Heart right ventricle (tissue), 16 donors: ENCODE results near the gene ALPK3. TPM values are rescaled to one million over a fixed set of nuclear protein-coding genes. Genes with fewer than 3 reads are reported as not detected.

Source experiments
- ATAC-seq, 8 donors: fragments of 200-7000 bp; cut with Tn5 transposase; one replicate each; pipeline ENCODE4 v1.9.1; 2020; ENCODE audit warnings: mild to moderate bottlenecking in 8 of 8, moderate library complexity in 8 of 8, moderate number of reproducible peaks in 1 of 8
- DNase-seq, 2 donors: peaks; one replicate each; pipeline ENCODE4 v3.0.0-alpha.2; 2020
- H3K27ac ChIP-seq, 10 donors: fragments of 200-600 bp; sonication (generic) in 2 of 10; one replicate each; pipeline versions ENCODE4 v1.5.0 to v1.8.0; 2020 to 2022; ENCODE audit warnings: mild to moderate bottlenecking in 3 of 10
- H3K27me3 ChIP-seq, 7 donors: fragments of 200-600 bp; one replicate each; pipeline ENCODE4 v1.8.0; 2021 to 2022; ENCODE audit warnings: mild to moderate bottlenecking in 2 of 7
- H3K36me3 ChIP-seq, 9 donors: fragments of 200-600 bp; sonication (generic) in 1 of 9; one replicate each; pipeline versions ENCODE4 v1.5.0 to v1.8.0; 2020 to 2022; ENCODE audit warnings: mild to moderate bottlenecking in 2 of 9
- H3K4me1 ChIP-seq, 9 donors: fragments of 200-600 bp; sonication (generic) in 1 of 9; one replicate each; pipeline versions ENCODE4 v1.5.0 to v1.8.0; 2020 to 2022; ENCODE audit warnings: mild to moderate bottlenecking in 4 of 9
- H3K4me3 ChIP-seq, 10 donors: fragments of 200-600 bp; sonication (generic) in 2 of 10; one replicate each; pipeline versions ENCODE4 v1.5.0 to v1.8.0; 2020 to 2022; ENCODE audit warnings: mild to moderate bottlenecking in 7 of 10, moderate library complexity in 2 of 10
- H3K9me3 ChIP-seq, 11 donors: fragments of 200-600 bp in 10 of 11; sonication (generic) in 2 of 11; one replicate each; pipeline versions ENCODE4 v1.5.0 to v1.8.0; 2013 to 2022; ENCODE audit warnings: mild to moderate bottlenecking in 2 of 11, control low read depth in 1 of 11, moderate library complexity in 1 of 11
- CTCF ChIP-seq, 9 donors: fragments of 200-600 bp; sonication (generic) in 2 of 9; IDR thresholded peaks; one replicate each; pipeline versions ENCODE4 v1.5.0 to v1.8.0; 2021 to 2022; ENCODE audit warnings: antibody characterized with exemption in 9 of 9, mild to moderate bottlenecking in 5 of 9, moderate library complexity in 1 of 9
- WGBS, 2 donors: extraction: QIAGEN DNeasy Blood & Tissue Kit; methylation state at CpG; one replicate each; pipeline ENCODE4 v1.1.7; 2013; ENCODE audit warnings: inconsistent platforms in 1 of 2; 5-methylcytosine and 5-hydroxymethylcytosine counted together
- intact Hi-C, 10 donors: fragments of 100-400 bp; cut with DNase I; formaldehyde crosslinking; loops; one replicate each; pipeline versions ENCODE4 v1.11.1 to v1.14.2; 2022
- polyA plus RNA-seq, 2 donors: library from polyadenylated mRNA; stranded (reverse); fragments of 200-250 nt; gene quantifications; one replicate each; pipeline ENCODE4 v1.2.3, GENCODE V29; 2013
- total RNA-seq, 10 donors: library from RNA; stranded (reverse); fragmentation: NEBNext Ultra II Directional in 3 of 10; extraction: Animal tissue kit (Norgen Biotek cat#: 25700) in 3 of 10; gene quantifications; one replicate each; pipeline versions ENCODE4 v1.2.1 to v1.2.4, GENCODE V29; 2021 to 2023
- donor health status: Arrhythmogenic right ventricular cardiomyopathy.
- donor health status: ischemic (EF 13 %, LVEDD 7.1; RV severe dilation, severe dysfunction).
- donor health status: healthy with polysubstance abuse.
- donor health status: DM: no; HTN: yes; CAD: no.
- donor health status: DM: no; HTN: no; CAD: no.
- donor health status: ischemic (EF 25% LVEDD 6.9; RV normal size, moderate dysfunction).
- donor health status: ischemic (EF 25% LVEDD 5.7; RV mildly dilated, moderate dysfunction).
- donor health status: healthy.
- donor health status: DM: yes; HTN: yes; CAD: no.
- donor health status: Ischemic cardiomyopathy.
- donor health status: ischemic (EF 35%, LVEDD 5.7; RV mildly dilated, moderate dysfunction).
- donor health status: nonischemic (EF 11% LVEDD 7.7; RV severe dilation, severe dysfunction).
- donor health status: DM: yes; HTN: yes; CAD: no.
- donor health status: PGD.
- donor health status: ischemic (EF 29% LVEDD 5.4; RV normal size, mild dysfunction).
- donor health status: nonischemic (EF 23%, LVEDD 6.1; RV moderate dilation, normal function).

The ALPK3 gene
- total and polyA plus RNA-seq, 12 donors = 35.1 to 268 (median 162) TPM

GRCh38 chr15:84810073-84810840 lies 6.9 kb upstream of the ALPK3 start:
- H3K36me3 ChIP-seq = peaks cover 0 to 28% (median 0%) of the 10 kb centered on the region in 9 donors
- H3K4me3 ChIP-seq = no peak overlapping the region
- H3K27ac ChIP-seq = peak overlapping the region in 2 of 10 donors; percentile 0 to 35
- TF ChIP-seq CTCF (IDR thresholded peaks at IDR 0.05) = no peak
- peak in 5 of 8 donors; percentile 41 to 71 (median 63) for ATAC-seq
- WGBS, 2 donors = 74 to 80% methylated on average over 7 of the region's 7 CpGs
- no peak for DNase-seq
- intact Hi-C loops = loop anchor here in 5 of 10 donors (5.0 to 10.0 kb wide), 4 partner anchors 55 to 215 kb away; partner anchors contain the start of genes NMB (in 4 of the 5) and WDR73 (in 3 of the 5)
- peaks cover 0 to 17% (median 8%) of the 10 kb centered on the region in 9 donors for H3K4me1 ChIP-seq
- H3K9me3 ChIP-seq = no peaks in the 10 kb centered on the region
- no peaks in the 10 kb centered on the region for H3K27me3 ChIP-seq

GRCh38 chr15:84811151-84811550 lies 6.0 kb upstream of the ALPK3 start:
- no peak for DNase-seq
- H3K36me3 ChIP-seq = peaks cover 0 to 19% (median 0%) of the 10 kb centered on the region in 9 donors
- H3K9me3 ChIP-seq = no peaks in the 10 kb centered on the region
- H3K4me3 ChIP-seq = no peak overlapping the region
- ATAC-seq = peak in 1 of 8 donors; percentile 48
- WGBS, 2 donors = 76 to 83% methylated on average over 4 of the region's 4 CpGs
- peaks cover 0 to 19% (median 9%) of the 10 kb centered on the region in 9 donors for H3K4me1 ChIP-seq
- intact Hi-C loops = loop anchor here in 5 of 10 donors (5.0 to 10.0 kb wide), 4 partner anchors 56 to 216 kb away; partner anchors contain the start of genes NMB (in 4 of the 5) and WDR73 (in 3 of the 5)
- no peak overlapping the region for H3K27ac ChIP-seq
- no peak for TF ChIP-seq CTCF (IDR thresholded peaks at IDR 0.05)
- H3K27me3 ChIP-seq = no peaks in the 10 kb centered on the region

- no peak overlapping the region for H3K4me3 ChIP-seq
Measured at GRCh38 chr15:84811828-84812227, 5.3 kb upstream of the ALPK3 start.

More at GRCh38 chr15:84811828-84812227, 5.3 kb upstream of the ALPK3 start:
- Histone ChIP-seq H3K9me3 (no peaks in the 10 kb centered on the region), H3K27ac (no peak overlapping the region), H3K4me1 (peaks cover 1 to 26% (median 15%) of the 10 kb centered on the region in 9 donors), H3K36me3 (peaks cover 0 to 13% (median 0%) of the 10 kb centered on the region in 9 donors), H3K27me3 (no peaks in the 10 kb centered on the region)
- TF ChIP-seq CTCF (IDR thresholded peaks at IDR 0.05) = no peak
- ATAC-seq (no peak), DNase-seq (no peak)
- intact Hi-C loops = loop anchor here in 5 of 10 donors (5.0 to 10.0 kb wide), 4 partner anchors 57 to 217 kb away; partner anchors contain the start of genes NMB (in 4 of the 5) and WDR73 (in 3 of the 5)
